ENCODE data around the gene POGLUT2.
"Not testable (repeated sequence)": the region's sequence is repeated elsewhere in the genome, so short reads cannot be mapped to it uniquely, and the experiment has no call there.

Gene POGLUT2

DNA sequence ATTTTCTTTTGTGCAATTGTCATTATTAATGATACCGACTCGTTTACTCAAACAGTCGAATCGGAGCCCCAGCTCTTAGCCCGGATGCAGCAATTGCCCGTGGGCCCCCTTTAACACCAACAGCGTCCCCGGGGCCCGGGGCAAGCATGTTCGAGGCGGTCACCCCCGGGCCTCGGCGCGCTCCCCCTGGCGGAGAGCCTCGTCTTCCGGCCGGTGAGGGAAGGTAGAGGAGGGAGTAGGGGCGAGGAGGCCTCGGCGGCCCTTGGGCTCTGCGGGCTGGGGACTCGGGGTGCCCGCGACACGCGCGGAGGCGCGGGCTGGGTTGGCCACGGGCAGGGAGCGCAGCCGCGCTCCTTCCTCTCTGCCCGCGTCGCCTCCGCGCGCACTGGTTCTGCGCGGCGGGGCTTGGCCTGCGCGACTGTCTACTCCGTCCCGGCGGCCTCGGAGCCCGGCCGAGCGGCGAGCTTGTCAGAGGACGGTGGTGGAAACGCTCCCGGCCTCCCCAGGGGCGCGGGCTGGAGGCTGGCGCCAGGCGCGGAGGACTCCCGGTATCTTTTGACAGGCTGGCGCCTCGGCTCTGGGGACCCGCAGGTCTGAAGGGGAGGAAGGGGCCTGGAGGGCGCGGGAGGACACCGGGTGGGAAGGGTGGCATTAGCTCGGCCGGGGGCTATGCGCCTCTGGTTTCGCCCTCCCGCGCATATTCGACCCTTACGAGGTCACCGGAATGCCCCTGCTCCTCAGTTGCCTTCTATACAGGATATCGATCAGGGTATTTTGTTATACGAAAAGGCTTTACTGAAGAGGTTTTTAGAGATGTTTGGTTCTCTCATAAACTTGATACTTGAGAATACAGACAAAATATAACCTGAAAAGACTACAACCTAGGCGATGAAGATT is 1.6 kb upstream of the POGLUT2 start:
- DNase-seq = peak; percentile 41

DNA sequence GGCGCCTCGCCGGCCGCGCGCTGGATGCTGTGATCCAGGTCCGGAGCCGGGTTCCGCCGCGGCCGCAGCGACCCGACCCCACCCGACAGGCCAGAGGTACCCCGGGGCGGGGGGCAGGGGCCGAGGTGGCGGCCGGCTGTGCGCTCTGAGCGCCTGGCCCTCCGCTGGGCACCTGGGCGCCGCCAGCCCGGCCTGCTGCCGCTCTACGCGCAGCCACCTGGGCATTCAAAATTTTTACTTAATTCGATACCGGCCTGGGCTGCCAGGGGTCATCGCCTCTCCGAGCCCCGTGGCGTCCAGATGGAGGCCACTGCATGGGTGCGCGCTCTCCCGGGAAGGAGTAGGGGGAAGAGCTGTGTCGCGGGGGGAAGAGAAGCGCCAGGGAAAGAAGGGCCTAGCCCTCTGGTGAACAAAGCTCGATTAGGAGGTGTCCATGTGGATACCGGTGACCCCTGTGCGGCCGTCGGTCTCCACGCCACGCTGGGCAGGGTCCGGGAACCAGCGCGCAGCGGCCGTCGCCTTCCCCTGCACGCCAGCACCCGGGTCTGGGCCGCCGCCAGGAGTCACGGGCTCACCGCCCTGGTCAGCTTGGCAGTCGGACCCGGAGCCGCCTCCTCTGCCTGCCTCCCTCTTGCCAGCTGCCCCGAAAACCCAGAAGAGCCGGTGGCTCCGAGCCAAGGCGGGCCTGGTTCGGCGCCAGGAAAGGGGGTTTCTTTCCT is 809 bp upstream of the POGLUT2 start:
- no peak for DNase-seq

DNA sequence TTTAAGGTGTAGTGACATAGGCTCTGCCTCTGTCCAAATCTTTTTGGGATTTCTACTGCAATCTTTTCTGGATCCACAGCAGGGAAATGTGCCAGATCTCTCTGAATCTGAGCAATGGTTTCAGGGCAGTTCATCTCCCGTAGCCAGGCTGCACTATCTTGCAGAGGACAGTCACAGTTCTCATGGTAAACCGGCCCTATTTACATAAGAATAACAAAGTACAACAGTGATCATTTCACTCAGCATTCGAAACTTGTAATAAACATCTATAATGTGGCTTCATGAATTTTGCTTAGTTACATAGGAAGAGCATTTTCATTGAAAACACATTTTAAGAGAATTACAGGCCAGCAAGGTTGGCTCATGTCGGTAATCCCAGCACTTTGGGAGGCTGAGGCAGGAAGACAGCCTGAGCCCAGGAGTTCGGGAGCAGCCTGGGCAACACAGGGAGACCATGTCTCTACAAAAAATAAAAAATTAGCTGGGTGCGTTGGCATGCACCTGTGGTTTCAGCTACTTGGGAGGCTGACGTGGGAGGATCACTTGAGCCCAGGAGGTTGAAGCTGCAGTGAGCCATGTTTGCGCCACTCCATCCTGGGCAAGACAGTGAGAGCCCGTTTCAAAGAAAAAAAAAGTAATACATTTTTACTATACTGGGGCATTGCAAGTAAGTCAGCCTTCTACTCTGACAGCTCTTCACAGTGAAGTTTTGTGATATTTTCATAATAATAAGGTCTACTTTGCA is 5.0 kb downstream of the POGLUT2 start:
- no peak for DNase-seq

DNA sequence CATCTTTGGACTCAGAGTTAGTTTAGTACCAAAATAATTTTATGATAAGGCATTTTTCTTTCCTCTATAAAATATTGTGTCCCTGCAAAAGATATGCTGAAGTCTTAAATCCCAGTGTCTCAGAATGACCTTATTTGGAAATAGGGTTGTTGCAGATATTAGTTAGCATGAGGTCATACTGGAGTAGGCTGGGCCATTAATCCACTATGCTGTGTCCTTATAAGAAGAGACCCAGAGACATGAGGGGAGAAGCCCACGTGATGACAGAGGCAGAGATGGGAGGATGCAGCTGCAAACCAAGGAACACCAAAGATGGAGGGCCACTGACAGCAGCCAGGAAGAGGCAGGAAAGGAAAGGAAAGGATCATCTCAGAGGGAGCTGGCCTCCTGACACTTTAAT is 6.4 kb downstream of the POGLUT2 start:
- DNase-seq = no peak

DNA sequence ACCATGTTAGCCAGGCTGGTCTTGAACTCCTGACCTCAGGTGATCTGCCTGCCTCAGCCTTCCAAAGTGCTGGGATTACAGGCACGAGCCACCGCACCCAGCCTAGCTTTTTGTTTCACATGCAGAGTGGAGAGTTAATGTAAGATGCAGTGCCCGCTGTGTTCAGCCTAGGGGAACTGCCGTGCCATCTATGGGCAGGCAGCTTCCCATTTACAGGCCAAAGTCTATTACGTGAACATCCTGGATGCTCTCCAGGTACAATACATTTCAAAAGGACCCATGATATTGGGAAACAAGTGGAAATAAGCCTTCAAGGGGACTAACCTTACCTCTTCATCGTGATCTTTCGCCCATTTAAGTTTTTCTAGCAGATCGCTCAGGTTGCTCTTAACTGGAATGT is 10.1 kb downstream of the POGLUT2 start:
- no peak for DNase-seq

DNA sequence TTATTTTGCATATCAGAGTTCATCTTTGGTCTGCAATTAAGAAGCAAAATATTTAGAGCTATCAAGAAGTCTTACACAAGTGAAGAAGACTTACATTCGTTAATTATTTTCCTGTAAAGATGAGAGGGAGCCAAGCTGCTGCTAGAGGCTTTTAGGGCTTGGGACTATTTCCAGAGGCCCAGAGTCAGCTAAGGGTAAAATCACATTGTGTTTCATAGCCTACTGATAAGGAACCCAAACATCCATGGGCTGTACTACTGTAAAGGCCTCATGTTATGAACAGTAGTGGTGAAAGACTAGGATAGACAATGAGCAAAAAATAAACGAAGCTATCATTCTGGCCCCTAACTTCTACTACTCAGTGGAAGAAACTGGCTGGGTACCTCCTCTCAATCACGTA is 14.3 kb downstream of the POGLUT2 start:
- no peak for DNase-seq

DNA sequence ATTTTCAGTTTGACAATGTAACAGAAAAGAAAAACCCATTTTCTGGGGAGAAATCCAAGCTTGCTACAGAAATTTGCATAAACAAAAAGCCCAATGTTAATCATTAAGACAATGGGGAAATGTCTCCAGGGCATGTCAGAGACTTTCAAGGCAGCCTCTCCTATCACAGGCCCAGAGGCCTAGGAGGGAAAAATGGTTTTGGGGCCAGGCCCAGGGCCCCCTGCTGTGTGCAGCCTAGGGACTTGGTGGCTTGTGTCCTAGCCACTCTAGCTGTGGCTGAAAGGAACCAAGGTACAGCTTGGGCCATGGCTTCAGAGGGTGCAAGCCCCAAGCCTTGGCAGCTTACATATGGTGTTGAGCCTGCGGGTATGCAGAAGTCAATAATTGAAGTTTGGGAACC is 17.2 kb downstream of the POGLUT2 start:
- DNase-seq = no peak

DNA sequence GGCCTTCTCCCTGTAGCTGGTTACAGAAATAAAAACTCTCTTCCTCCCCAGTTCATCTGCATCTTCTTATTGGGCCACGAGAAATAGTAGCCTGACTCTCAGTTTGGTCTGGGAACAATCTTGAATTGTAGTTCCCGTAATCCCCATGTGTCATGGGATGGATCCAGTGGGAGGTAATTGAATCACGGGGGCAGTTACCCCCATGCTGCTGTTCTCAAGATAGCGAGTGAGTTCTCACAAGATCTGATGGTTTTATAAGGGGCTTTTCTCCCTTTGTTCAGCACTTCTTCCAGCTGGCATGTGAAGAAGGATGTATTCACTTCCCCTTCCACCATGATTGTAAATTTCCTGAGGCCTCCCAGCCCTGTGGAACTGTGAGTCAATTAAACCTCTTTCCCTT is 18.1 kb downstream of the POGLUT2 start:
- not testable (repeated sequence) for DNase-seq

DNA sequence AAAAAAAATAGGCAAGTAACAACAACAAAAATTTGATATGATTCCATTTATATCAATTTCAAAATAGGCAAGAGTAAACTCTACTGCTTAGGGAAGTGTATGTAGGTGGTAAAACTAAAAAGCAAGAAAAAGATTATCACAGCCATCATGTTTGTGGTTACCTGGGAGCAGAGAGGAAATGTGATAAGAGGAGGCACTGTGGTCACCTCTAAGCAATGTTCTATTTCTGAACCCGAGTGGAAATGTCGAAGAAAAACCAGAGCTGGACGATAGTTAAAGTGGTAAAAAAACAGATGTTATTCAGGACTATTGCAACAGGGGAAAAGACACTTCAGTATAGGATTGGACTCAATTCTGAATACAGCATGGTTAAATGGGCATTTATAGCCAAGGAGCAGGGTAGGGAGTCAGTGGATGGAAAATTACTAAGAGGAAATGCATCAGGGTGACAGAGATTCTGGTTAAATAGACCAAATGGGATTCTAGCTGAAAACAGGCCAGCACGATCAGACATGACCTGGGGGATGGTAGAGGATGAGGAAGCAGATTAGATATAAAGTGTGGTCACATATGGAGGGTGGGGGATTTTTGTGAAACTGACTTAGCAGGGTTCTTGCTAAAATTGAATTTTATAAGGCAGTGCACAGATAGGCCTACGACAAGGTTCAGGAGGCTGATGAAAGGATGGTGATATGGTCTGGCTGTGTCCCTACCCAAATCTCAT is 19.2 kb downstream of the POGLUT2 start:
- DNase-seq = no peak

DNA sequence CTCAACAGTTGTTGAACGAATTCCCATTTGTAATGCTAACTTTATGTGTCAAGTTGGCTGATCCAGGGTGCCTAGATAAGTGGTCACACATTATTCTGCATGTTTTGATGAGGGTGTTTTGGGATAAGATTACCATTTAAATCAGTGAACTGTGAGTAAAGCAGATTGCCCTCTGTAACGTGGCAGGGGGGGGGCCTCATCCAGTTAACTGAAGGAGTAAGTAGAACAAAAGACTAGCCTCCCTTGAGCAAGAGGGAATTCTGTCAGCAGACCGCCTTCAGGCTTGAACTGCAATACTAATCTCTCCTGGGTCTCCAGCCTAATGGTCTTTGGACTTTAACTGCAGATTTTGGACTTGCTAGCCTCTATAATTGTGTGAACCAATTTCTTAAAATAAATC is 21.0 kb downstream of the POGLUT2 start:
- no peak for DNase-seq

DNA sequence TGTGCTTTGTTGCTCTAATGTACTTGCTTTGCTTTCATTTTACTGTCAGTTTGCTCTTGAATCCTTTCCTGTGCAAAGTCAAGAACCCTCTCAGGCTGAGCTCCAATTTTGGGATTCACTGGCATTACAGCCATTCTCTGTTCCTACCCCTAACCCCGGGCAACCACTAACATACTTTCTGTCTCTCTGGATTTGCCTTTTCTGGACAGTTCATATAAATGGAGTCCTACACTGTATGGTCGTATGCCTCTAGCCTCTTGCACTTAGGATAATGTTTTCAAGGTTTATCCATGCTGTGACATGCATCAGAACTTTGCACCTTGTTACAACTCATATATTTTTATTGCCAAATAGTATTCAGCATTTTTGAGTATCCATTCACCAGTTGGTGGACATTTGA is 22.5 kb downstream of the POGLUT2 start:
- DNase-seq = no peak

DNA sequence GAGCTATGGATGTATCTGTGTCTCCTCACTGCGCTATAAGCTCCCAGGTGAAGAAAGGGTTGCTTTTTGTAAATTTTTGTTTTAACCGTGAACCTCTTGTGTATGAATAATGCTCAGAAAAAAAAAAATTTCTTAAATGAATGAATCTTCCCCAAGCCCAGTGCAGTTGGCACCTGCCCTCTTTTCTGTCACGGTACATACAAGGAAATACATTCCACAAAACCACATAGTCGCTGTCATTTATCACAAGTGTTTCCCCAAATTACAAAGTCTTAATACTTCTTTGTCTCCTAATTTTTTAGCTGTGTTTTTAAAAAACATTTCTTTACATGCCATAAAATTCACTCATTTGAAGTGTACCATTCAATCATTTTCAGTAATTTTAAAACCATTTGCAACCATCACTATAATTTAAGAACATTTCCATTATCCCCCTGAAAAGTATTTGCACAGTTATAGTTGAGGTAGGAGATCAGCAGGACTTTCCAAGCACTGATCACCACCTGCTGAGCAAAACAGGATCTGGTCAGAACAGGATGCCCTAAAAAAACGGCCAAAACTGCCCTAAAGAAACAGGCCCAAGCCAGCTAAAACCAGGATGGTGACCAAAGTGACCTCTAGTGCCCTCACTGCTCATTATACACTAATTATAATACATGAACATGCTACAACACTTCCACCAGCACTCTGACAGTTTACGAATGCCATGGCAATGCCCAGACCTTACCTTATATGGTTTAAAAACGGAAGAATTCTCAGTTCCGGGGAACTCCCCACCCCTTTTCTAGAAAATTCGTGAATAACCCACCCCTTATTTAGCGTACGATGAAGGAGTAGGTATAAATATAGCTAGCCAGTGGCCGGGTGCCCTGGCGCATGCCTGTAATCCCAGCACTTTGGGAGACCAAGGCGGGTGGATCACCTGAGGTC is 23.9 kb downstream of the POGLUT2 start:
- DNase-seq = no peak

DNA sequence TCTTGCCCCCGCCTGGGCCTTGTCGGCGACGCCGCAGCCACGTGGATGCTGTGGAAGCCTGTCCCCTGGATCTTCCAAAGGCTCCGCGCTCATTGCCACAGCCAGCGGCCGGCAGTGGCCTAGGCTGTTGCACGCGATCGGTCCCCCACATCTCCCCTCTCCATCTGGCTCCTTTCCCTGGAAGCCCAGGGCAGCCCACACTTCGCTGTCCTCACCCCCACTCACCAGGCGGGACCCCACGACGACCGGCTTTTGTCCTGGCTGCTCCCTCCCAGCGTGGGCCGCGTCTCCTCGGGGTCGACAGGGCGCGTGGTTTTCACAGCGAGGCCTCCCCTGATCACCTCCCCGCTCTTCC is 24.6 kb downstream of the POGLUT2 start:
- no peak for DNase-seq

DNA sequence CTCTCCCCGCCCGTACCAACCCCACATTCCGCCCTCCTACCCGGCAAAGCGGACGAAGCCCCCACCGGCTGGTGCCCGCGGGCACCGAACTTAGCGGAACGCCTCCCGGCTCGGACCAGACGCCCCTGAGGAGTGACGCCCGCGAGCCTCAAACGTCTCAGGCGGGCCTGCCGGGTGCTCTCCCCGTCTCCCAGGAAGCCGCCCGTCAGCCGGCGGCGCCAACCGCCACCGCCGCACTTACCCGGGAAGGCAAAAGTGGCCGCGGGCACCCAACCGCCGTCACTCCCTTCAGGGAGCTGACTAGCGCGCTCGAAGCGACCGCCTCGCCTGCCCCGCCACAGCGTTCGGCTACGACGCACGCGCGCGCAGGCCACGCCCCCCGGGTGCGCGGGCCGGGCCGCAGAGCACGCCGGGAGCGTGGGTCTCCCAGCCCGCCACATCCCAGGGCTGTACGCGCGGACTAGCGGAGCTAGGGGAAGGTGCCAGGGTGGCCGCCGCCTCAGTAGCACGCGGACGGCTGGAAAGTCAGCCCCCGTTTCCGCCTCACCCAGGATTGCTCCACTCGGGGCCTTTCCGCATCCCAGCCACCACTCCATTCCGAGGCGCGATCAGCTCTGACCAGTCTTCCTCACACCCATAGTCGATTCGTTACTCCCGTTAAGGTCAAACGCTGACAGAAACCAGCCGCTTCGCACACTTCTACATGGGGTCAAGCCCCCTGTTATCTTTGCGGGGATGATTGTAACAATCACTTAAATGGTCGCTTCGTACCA is 25.1 kb downstream of the POGLUT2 start, which contains the start of gene TEX30:
TSS of gene TEX30 (minus strand) at position 346 of the 773 bp plus-strand sequence. CDS start 3,760 bp downstream, outside the sequence.
- peak; percentile 71 for DNase-seq

DNA sequence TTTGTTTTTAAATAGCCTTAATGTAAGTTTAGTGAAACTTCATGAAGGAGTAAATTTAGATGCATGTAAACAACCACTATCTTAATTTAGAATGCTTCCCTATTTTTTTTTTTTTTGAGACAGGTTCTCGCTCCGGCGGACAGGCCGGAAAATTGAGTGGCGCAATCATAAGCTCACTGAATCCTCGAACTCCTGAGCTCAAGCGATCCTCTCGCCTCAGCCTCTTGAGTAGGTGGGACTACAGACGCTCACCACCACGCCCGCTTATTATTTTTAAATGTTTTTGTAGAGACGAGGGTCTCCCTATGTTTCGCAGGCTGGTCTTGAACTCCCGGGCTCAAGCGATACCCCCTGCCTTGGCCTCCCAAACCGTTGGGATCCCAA is 26.7 kb downstream of the POGLUT2 start:
- no peak for DNase-seq

DNA sequence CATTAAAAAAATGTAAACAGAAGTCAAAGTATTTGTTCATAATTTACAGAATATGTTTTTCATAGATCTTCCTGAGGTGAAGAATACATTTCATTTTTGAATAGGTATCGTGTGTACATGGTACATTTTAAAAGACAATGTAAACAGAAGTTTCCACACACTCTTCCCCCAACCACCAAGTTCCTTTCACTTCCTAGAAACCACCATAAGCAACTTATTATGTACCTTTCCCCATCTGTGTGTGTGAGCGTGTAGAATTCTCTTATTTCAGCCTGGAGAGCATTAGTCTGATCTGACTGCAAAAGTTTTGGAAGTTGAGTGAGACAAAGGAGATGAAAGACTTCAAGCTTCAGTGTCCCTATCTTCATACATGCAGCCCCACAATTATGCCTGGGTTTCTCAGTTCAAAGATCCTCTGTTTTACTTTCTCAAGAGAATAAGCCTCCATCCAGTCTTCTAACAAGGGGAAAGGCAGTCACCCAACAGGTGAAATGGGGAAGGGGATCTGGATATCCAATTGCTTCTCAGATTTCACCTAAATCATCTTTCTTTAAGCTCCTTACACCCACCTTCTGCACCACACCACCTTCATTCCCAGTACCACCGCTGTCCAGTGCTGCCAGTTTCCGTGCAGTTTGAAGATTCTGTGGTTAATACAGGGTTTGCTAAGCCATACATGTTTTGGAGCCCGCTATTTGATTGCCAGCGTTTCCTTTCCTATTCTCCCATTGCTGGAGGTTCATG is 27.3 kb downstream of the POGLUT2 start:
- DNase-seq = no peak

DNA sequence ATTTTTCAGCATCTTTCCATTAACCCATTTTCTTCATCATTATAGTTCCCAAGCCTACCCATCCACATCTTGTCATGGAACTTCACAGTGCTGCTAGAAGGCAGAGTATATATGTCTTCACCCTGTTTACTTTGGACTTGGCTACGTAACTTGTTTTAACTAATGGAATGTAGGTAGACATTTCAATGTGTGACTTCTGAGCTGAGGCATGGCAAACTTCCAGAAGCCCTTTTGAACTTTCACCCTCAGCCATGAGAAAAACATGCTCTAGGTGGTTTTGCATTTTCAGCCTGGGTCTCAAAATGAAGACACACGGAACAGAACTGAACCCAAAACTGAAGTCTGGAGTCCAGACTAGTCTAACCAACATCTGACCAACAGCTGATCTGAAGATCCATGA is 28.3 kb downstream of the POGLUT2 start:
- DNase-seq = no peak

DNA sequence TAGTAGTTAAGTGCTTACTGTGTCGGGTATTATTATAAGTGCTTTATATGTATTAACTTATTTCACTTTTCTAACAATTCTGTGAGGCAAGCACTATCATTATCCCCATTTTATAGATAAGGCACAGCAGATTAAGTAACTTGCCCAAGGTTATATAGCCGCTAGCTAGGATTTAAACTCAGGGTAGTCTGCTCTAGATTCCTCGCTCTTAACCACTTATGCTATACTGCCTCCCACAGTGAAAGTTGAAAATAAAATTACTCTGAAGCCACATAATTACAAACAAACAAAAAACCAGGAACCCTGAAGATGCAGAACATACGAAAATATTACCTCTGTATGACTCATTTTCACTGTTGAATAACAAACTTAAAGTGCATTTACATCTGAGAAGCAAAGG is 29.1 kb downstream of the POGLUT2 start:
- no peak for DNase-seq

DNA sequence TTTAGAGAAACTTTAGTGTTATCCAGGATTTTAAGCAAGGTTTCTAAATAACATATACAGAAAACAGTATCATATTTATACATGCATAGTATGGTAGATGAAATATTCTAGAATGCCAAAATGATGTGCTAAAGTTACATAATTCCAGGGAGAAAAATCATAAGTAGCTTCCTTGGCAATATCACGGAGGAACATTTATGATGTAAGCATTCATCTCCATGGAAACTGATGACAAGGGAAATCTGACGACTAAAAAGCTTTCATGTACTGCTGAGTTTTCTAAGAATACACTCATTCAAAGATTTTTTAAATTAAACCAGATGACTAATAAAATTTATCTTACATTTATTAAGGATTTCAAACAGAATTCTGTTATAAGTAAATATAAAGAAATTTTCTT is 29.9 kb downstream of the POGLUT2 start:
- DNase-seq = no peak

DNA sequence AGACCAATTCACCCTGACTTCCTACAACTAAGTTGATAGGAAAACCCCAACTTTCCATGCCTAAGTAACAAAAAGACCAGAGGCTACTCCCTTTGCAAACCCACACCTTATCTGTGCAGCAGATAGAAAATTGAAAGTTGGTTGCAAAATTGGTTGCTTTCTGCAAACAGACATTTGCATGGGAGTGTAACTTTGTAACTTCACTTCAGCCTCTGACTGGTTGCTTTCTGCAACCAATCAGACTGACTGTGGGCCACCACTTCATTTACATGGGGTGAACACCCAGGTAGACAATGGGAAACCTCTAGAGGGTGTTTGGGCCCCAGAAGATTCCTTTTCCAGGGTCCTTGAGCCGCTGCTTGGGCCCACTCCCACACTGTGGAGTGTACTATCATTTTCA is 35.0 kb downstream of the POGLUT2 start:
- DNase-seq = no peak

Data from kidney glomerular epithelial cell (primary cell).